Natural killer cell (primary cell): ENCODE measurements around the gene ATP5F1D. TPM values are rescaled to one million over a fixed set of nuclear protein-coding genes. Genes with fewer than 3 reads are reported as not detected.
"Not testable (repeated sequence)": the region's sequence is repeated elsewhere in the genome, so short reads cannot be mapped to it uniquely, and the experiment has no call there.

Experiments
- ATAC-seq, 3 donors: fragments of 150-1000 bp in 2 of 3; fragments of 200-7000 bp in 1 of 3; cut with Tn5 transposase; 1 replicate in 1 of 3; 2 replicates in 2 of 3; pipeline ENCODE4 v1.10.0; 2021; ENCODE audit warnings: mild to moderate bottlenecking in 2 of 3, moderate library complexity in 2 of 3
- DNase-seq, 2 donors: peaks; one replicate each; pipeline versions ENCODE4 v3.0.0 to v3.0.0-alpha.2; 2013 to 2021; ENCODE audit warnings: mixed read lengths in 1 of 2
- H3K27ac ChIP-seq: one replicate; pipeline ENCODE4 v1.5.1; 2013; ENCODE audit warnings: mild to moderate bottlenecking, low read length
- H3K27me3 ChIP-seq: one replicate; pipeline ENCODE4 v1.6.1; 2013; ENCODE audit warnings: low read length; ENCODE audit not compliant: control insufficient read depth, insufficient read depth
- H3K36me3 ChIP-seq: one replicate; pipeline ENCODE4 v1.6.1; 2013; ENCODE audit warnings: low read length; ENCODE audit not compliant: control insufficient read depth, insufficient read depth
- H3K4me1 ChIP-seq: one replicate; pipeline ENCODE4 v1.6.1; 2013; ENCODE audit warnings: low read length; ENCODE audit not compliant: control insufficient read depth, insufficient read depth
- H3K4me3 ChIP-seq: one replicate; pipeline ENCODE4 v1.5.1; 2013; ENCODE audit warnings: low read length
- H3K9me3 ChIP-seq: one replicate; pipeline ENCODE4 v1.6.1; 2013; ENCODE audit warnings: low read length; ENCODE audit not compliant: control insufficient read depth, insufficient read depth
- H3K27ac Mint-ChIP-seq, 2 donors: one replicate each; pipeline ENCODE4 v1.8.0; 2022; ENCODE audit warnings: mild to moderate bottlenecking in 2 of 2, mixed read lengths in 2 of 2, moderate library complexity in 1 of 2
- H3K27me3 Mint-ChIP-seq, 2 donors: one replicate each; pipeline ENCODE4 v1.8.0; 2022; ENCODE audit warnings: low read depth in 2 of 2, mixed read lengths in 2 of 2
- H3K36me3 Mint-ChIP-seq: one replicate; pipeline ENCODE4 v1.8.0; 2022; ENCODE audit warnings: mixed read lengths
- H3K4me1 Mint-ChIP-seq, 2 donors: one replicate each; pipeline ENCODE4 v1.8.0; 2022; ENCODE audit warnings: mixed read lengths in 2 of 2
- H3K4me3 Mint-ChIP-seq: one replicate; pipeline ENCODE4 v1.8.0; 2022; ENCODE audit warnings: mild to moderate bottlenecking, moderate library complexity, mixed read lengths
- H3K9me3 Mint-ChIP-seq, 2 donors: one replicate each; pipeline ENCODE4 v1.8.0; 2022; ENCODE audit warnings: mixed read lengths in 2 of 2
- WGBS: methylation state at CpG from one replicate; pipeline ENCODE4 v1.1.7; 2013; ENCODE audit warnings: missing lambda C conversion rate; ENCODE audit not compliant: insufficient coverage; 5-methylcytosine and 5-hydroxymethylcytosine counted together
- intact Hi-C: fragments of 100-400 bp; cut with micrococcal nuclease; formaldehyde crosslinking; loops from one replicate; pipeline ENCODE4 v1.14.2; 2022
- total RNA-seq, 4 donors: library from RNA; stranded (reverse); fragments of 120-200 nt in 1 of 4; gene quantifications; one replicate each; pipeline versions ENCODE4 v1.2.3 to v1.2.4, GENCODE V29; 2013 to 2022
- TF ChIP-seq, protein P1 (sequence below): fragments of 200-600 bp; IDR thresholded peaks from one replicate; pipeline ENCODE4 v1.8.0; 2022; ENCODE audit warnings: antibody characterized with exemption

ATP5F1D gene
- 100 to 1,000 TPM in 2 of 3 donors, 10 to 100 TPM in 1; 88.6 to 119 (median 104) TPM for total RNA-seq
- total RNA-seq (2013): 45.0 TPM

GRCh38 chr19:1241417-1242095, at the start of gene ATP5F1D:
ATP5F1D (plus strand) TSS chr19:1241751; CDS start chr19:1241851, 100 bp downstream.
- ATAC-seq (peak; percentile 71 to 81 (median 74)), DNase-seq (peak; percentile 88 to 97)
- no peaks in the 10 kb centered on the region for H3K36me3 Mint-ChIP-seq
- peaks cover 10 to 14% of the 10 kb centered on the region in 2 donors for H3K27me3 Mint-ChIP-seq
- Histone ChIP-seq H3K4me3 (peak within 1 kb of the TSS; percentile 33), H3K4me1 (peaks cover 69% of the 10 kb centered on the region), H3K9me3 (no peaks in the 10 kb centered on the region), H3K36me3 (peaks cover 5% of the 10 kb centered on the region), H3K27me3 (peaks cover 12% of the 10 kb centered on the region), H3K27ac (no peak within 1 kb of the TSS)
- peaks cover 21 to 35% of the 10 kb centered on the region in 2 donors for H3K4me1 Mint-ChIP-seq
- H3K4me3 Mint-ChIP-seq: peak within 1 kb of the TSS; percentile 95
- TF ChIP-seq, protein P1, sequence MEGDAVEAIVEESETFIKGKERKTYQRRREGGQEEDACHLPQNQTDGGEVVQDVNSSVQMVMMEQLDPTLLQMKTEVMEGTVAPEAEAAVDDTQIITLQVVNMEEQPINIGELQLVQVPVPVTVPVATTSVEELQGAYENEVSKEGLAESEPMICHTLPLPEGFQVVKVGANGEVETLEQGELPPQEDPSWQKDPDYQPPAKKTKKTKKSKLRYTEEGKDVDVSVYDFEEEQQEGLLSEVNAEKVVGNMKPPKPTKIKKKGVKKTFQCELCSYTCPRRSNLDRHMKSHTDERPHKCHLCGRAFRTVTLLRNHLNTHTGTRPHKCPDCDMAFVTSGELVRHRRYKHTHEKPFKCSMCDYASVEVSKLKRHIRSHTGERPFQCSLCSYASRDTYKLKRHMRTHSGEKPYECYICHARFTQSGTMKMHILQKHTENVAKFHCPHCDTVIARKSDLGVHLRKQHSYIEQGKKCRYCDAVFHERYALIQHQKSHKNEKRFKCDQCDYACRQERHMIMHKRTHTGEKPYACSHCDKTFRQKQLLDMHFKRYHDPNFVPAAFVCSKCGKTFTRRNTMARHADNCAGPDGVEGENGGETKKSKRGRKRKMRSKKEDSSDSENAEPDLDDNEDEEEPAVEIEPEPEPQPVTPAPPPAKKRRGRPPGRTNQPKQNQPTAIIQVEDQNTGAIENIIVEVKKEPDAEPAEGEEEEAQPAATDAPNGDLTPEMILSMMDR: no peak
- under 1% methylated on average over 79 of the region's 79 CpGs for WGBS
- H3K9me3 Mint-ChIP-seq: no peaks in the 10 kb centered on the region
- peak within 1 kb of the TSS; percentile 86 to 89 for H3K27ac Mint-ChIP-seq
- intact Hi-C loops: loop anchor here (2.0 to 10.0 kb wide), 2 partner anchors 137 to 317 kb away; partner anchors contain the start of gene ARID3A

GRCh38 chr19:1199531-1199930, 42.0 kb upstream of the ATP5F1D start:
- no peaks in the 10 kb centered on the region for H3K9me3 Mint-ChIP-seq
- TF ChIP-seq, protein P1: no peak
- no peak overlapping the region for H3K27ac ChIP-seq
- 97% methylated on average over 10 of the region's 10 CpGs for WGBS
- H3K4me3 ChIP-seq: no peak overlapping the region
- no peak overlapping the region for H3K4me3 Mint-ChIP-seq
- no peaks in the 10 kb centered on the region for H3K27me3 Mint-ChIP-seq
- peaks cover 8% of the 10 kb centered on the region for H3K4me1 ChIP-seq
- H3K9me3 ChIP-seq: no peaks in the 10 kb centered on the region
- peaks cover 0 to 7% of the 10 kb centered on the region in 2 donors for H3K4me1 Mint-ChIP-seq
- no peaks in the 10 kb centered on the region for H3K27me3 ChIP-seq
- no peak for ATAC-seq
- H3K36me3 ChIP-seq: no peaks in the 10 kb centered on the region
- no peak for DNase-seq
- H3K27ac Mint-ChIP-seq: no peak overlapping the region
- intact Hi-C loops: no loop called here
- H3K36me3 Mint-ChIP-seq: no peaks in the 10 kb centered on the region

GRCh38 chr19:1200614-1201013, 40.9 kb upstream of the ATP5F1D start:
- H3K9me3 ChIP-seq, H3K4me3 Mint-ChIP-seq, DNase-seq, H3K36me3 ChIP-seq, H3K4me1 Mint-ChIP-seq, H3K27me3 ChIP-seq, H3K27me3 Mint-ChIP-seq, H3K27ac ChIP-seq, H3K9me3 Mint-ChIP-seq, H3K27ac Mint-ChIP-seq, ATAC-seq, H3K4me3 ChIP-seq, H3K36me3 Mint-ChIP-seq, intact Hi-C loops: not testable (repeated sequence)
- 93% methylated on average over 3 of the region's 4 CpGs for WGBS
- peaks cover 13% of the 10 kb centered on the region for H3K4me1 ChIP-seq

DNA sequence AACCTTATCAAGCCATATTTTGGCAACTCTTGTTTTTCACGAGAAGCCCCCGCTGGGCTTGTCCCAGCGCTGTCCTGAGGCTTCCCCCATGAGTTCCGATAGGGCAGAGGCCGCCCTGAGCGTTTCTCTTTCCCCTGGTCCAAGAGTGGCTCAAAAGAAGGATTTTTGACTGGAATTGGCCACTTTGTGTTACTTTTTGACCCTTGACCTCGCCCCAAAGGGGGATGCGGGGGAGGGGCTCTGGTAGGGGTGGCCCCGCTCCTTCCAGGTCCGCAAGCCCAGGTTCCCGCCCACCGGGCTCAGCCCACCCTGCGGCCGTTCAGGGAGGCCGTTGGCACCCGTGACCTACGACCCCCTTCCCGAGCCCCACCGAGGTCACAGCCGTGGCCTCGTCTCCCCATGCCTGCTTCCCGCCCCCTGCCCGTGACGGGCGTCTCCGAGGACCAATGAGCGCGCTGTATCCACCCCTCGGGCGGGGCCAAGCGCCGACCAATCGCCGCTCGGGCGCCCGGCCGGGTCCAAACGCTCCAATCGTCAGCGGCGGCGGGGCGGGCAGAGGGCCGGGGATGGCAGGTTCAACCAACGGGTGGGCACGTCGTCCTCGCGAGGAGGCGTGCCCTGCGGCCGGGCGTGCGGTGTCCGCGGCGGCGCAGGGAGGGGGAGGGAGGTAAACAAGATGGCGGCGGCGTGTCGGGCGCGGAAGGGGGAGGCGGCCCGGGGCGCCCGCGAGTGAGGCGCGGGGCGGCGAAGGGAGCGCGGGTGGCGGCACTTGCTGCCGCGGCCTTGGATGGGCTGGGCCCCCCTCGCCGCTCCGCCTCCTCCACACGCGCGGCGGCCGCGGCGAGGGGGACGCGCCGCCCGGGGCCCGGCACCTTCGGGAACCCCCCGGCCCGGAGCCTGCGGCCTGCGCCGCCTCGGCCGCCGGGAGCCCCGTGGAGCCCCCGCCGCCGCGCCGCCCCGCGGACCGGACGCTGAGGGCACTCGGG, 36.1 kb upstream of the ATP5F1D start, which contains the start of gene STK11:
Gene STK11, plus strand, starts transcription at position 665 of the 986 bp plus-strand sequence. CDS start 1,136 bp downstream, outside the sequence.
- Mint-ChIP-seq H3K4me1 (peaks cover 14 to 34% of the 10 kb centered on the region in 2 donors), H3K9me3 (no peaks in the 10 kb centered on the region), H3K27me3 (no peaks in the 10 kb centered on the region), H3K4me3 (peak within 1 kb of the TSS; percentile 96), H3K27ac (peak within 1 kb of the TSS; percentile 88 to 90), H3K36me3 (no peaks in the 10 kb centered on the region)
- Histone ChIP-seq H3K9me3 (no peaks in the 10 kb centered on the region), H3K27ac (peak within 1 kb of the TSS; percentile 77), H3K36me3 (peaks cover 8% of the 10 kb centered on the region), H3K27me3 (no peaks in the 10 kb centered on the region), H3K4me1 (peaks cover 47% of the 10 kb centered on the region), H3K4me3 (peak within 1 kb of the TSS; percentile 55)
- intact Hi-C loops: loop anchor here (1.0 kb wide), 1 partner anchor 73 kb away; no protein-coding TSS in a partner anchor
- ATAC-seq (peak; percentile 92 to 98 (median 94)), DNase-seq (peak; percentile 98 to 100)
- TF ChIP-seq, protein P1: no peak
- 4% methylated on average over 114 of the region's 114 CpGs for WGBS
